CD4-positive, alpha-beta T cell treated with Interferon alpha-2 for 1 hour (primary cell): ENCODE measurements around the gene SPATA2.

ENCODE experiments used
- DNase-seq, 2 donors: peaks; one replicate each; pipeline ENCODE4 v3.0.0-alpha.2; 2020 to 2022

Gene SPATA2

DNA sequence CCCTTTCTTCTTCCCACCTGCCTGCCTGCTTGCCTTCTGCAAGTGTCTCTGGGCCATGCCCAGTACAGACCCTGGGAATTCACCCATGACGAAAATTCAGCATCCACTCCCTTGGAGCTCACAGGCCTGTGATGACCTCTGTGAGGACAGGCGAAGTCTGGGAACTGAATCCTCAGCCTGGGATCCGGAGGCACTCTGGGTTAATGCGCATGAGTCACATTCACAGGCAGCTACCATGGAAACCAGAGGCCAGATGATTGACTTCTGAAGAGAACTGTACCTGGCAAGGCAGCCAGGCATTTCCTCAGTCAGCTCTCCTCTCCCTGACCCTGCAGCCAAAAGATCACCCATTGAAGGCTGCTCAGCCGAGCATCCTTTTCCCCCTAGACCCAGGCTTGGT, 61.7 kb downstream of the SPATA2 start:
- DNase-seq: no peak
